Measurements from ENCODE around the gene COL16A1.

The COL16A1 gene

DNA sequence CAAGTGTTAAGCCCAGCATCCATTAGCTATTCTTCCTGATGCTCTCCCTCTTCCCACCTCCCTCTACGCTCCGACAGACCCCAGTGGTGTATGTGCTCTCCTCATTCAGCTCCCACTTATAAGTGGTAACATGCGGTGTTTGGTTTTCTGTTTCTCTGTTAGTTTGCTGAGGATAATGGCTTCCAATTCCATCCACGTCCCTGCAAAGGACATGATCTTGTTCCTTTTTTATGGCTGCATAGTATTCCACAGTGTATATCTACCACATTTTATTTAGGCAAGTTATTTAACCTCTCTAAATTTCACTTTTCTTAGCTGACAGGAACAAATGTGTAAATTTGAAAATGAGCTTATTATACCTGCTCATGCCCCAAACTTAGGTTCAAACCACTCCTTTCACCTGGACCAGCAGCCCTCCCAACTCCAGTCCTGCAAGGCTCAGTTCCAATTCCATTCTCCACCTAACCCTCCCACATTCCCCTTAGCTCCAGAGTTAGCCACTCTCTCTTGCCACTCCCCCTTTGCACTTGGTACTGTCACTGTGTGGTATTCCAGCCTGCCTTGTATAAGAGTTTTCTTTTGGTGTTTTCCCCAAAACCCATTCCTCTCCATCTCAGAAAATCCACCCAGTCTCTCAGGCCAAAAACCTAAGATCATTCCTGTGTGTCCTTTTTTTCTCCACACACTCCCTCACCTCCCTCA lies 57.4 kb downstream of the COL16A1 start:
- no peak for DNase-seq (ENCODE audit: low spot score)

GRCh38 chr1:31645274-31645568 lies 58.6 kb downstream of the COL16A1 start:
- no peak for DNase-seq (ENCODE audit: low spot score)

DNA sequence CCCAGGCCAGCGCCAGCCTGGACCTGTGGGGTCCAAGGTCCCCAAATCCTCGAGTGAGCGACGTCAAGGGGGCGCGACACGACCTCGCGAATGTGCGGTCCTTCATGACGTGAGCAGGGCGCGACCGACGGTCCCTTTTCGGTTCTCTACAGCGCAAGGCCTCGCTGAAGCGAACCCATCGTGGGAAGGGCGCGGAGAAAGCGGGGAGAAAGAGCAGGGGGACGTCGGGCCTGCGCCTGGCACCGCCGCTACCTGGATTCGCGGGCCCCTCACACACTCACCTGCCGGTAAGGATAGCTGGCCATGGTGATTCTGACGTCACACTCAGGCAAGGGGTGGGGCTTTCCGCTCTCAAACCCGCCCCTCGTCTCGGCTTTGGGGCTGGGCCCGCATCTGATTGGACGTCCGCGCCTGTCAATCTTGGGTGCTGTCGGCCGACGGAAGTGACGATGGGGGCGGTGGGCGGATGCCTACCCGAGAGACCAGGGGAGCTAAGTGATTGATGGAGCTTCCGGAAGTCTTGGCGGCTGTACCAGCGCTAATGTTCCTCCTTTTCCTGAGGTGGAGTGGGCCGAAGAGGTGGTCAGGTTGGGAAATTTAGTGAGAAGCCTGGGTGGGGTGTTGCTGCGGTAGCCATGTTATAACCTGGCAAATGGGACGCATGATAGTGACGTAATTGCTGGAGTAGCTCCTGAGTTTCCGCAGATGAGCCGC lies 59.1 kb downstream of the COL16A1 start, which contains the start of gene PEF1:
TSS of gene PEF1 (minus strand) at position 317 of the 714 bp plus-strand sequence. CDS start at position 305, 12 bp downstream.
- peak; percentile 99 for DNase-seq (ENCODE audit: low spot score)

GRCh38 chr1:31643976-31644559 lies 59.7 kb downstream of the COL16A1 start:
- peak; percentile 67 for DNase-seq (ENCODE audit: low spot score)

DNA sequence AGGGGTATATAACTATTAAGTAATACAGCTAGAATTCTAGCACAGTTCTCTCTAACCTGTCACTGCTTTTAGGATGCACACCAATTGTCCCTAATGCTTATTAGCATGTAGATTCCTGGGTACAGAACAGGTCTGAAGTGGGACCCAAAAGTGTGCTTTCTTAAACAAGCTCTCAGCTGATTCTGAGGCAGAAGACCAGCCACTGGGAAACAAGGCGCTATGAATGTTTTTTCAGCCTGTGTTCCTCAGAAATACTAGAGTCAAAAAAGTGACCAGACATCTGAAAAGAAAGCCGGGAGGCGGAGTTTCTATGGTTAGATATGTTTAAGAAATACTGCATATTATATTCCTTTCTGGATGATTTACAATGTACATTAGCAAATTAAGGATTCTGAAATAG lies 60.9 kb downstream of the COL16A1 start:
- DNase-seq (ENCODE audit: low spot score), result no peak

- no peak for DNase-seq (ENCODE audit: low spot score)
Observed at GRCh38 chr1:31642366-31642765, 61.5 kb downstream of the COL16A1 start.

- no peak for DNase-seq (ENCODE audit: low spot score)
Observed at GRCh38 chr1:31640964-31641363, 62.9 kb downstream of the COL16A1 start.

DNA sequence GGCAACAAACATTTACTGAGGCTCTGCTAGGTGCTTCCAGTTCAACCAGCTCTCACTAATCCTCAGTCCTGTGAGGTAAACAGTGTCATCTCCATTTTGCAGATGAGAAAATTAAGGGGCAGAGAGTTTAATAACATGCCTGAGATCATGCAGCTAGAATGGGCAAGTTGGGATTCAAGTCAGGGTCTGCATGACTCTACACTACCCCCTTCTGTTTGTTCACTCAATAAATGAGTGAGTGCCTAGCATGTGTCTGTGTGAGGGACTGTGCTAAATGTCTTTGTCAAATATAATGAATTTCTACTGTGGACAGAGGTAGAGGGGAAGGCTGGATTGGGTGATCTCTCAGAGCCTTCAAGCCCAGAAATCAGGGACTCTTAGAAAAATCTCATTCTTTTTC lies 63.6 kb downstream of the COL16A1 start:
- DNase-seq (ENCODE audit: low spot score), result no peak

- DNase-seq (ENCODE audit: low spot score), result no peak
Observed at GRCh38 chr1:31639543-31639942, 64.3 kb downstream of the COL16A1 start.

- no peak for DNase-seq (ENCODE audit: low spot score)
Observed at GRCh38 chr1:31637915-31638673, 65.7 kb downstream of the COL16A1 start.

DNA sequence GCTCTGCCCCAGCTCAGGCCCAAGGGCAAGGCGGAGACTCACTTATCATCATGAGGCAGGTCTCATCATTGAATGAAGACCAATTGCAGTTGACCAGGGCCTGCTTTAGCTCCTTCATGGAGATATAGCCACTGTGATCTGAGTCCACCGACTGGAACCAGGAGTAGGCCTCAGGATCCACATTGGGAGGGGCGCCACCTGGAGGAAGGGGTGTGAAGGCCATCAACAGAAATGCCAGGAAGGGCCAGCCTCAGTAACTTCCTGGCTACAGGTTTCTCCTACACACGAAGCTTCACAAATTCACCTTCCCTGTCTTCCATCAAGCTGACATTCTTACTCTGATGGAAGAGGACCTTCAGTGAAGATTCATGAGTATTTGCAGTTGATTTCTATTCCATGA lies 70.7 kb downstream of the COL16A1 start:
- DNase-seq (ENCODE audit: low spot score), result peak; percentile 13

DNA sequence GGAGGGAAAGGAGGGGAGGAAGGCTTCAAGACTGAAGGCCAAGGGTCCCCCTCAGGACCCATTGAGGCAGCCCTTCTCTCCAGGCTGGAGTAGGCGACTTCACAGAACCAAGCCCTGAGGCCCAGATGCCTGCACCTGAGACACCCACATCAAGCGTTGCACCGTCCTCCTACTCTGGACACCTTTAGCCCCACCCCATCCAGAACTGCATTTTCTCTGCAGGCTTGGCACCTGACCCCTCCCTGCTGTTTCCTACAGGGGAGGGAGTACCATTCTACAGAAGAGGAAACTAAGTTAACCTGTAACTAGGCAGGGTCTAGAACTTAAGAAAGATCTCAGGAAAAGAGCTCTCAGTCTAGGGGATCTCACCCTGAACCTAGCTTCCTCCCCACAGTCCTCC lies 71.2 kb downstream of the COL16A1 start:
- no peak for DNase-seq (ENCODE audit: low spot score)

- DNase-seq (ENCODE audit: low spot score), result no peak
Observed at GRCh38 chr1:31628931-31629556, 74.8 kb downstream of the COL16A1 start.

DNA sequence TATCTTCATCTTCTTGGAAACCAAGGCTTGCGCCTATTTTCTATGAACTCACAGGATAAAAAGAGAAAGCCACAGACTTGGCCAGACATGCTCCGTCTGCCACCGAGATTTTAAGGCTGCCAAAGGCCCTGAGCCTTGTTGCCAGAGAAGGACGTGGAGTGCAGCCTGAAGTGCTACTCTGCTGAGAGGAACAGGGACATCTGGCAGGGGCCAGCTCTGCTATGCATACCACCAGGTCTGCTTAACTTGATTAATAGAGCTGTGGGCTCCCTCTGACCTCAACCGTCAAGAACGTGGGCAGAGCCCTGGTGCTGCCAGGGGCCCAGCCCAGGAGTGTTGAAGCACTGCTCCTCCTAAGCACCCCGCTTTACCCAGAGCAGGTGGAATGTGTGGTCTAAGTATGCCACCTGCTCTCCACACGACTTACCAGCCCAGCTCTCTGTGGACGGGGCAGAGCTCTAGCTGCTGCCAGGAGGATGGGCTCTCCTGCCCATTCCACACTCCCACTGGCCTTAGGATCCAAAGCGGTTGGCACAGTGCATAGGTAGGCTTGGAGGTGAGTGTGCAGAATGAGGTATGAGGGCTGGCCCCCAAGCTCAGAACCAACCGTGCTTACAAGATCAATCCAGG lies 75.8 kb downstream of the COL16A1 start:
- DNase-seq (ENCODE audit: low spot score), result no peak

GRCh38 chr1:31627301-31627929 lies 76.4 kb downstream of the COL16A1 start:
- no peak for DNase-seq (ENCODE audit: low spot score)

DNA sequence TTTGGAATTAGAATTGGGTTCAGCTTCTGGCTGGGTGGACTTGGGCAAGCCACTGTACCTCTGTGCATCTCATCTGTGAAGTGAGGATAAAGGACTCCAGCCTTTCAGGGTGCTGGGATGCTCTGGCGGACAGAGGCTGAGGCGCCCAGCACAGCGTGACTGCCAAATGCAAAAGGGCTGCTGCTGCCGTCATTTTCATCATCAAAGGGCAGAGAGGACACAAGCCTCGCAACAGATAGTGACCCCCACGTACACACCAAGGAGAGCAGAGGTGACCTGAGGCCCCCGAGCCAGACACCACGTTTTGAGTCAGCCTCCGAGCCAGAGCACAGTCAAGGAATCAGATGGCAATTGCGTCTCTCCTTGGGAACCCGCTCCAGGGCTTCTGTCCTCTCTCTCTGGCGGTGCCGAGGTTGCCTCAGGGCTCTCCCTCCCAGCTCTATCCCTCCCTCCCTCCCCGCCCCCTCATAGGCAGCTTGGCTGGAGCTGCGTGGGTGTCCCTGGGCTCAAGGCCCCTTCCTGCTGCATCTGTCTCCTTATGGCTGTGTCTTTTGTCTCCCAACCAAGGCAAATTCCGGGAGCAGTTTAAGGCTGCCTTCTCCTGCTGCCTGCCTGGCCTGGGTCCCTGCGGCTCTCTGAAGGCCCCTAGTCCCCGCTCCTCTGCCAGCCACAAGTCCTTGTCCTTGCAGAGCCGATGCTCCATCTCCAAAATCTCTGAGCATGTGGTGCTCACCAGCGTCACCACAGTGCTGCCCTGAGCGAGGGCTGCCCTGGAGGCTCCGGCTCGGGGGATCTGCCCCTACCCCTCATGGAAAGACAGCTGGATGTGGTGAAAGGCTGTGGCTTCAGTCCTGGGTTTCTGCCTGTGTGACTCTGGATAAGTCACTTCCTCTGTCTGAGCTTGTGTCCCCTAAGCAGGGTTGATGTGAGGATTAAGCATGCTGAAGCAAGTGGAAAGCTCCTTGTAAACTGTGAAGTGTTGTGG lies 77.3 kb downstream of the COL16A1 start:
- DNase-seq (ENCODE audit: low spot score), result no peak

DNA sequence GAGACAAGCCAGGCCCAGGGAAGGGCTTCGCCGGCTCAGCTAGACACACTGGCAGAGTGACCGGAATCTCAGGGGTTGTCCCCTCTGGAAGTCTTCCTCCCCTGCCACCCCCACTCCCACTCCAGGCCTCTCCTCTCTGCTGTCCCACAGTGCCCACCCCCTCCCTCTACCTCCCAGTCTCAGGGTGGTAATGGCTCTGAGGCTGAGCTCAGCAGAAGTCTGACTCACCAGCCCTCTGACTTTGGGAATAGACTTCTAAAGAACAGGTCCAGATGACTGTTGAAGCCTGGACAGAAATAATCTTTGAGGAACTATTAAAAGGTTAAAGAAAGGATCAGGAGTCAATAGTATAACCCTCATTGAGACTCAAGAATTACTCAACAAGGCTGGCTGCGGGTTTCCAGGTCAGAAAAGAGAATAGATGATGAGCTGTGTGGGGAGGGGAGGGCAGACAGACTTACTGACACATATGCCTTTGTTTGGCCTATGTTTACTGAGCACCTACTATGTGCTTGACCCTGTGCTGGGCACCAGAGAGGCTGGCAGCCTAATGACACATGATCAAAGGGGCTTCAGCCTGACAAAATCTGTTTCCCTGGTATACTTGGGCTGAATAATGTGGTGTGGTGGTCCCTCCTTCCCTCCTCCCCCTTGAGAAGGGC lies 78.1 kb downstream of the COL16A1 start:
- DNase-seq (ENCODE audit: low spot score), result no peak

DNA sequence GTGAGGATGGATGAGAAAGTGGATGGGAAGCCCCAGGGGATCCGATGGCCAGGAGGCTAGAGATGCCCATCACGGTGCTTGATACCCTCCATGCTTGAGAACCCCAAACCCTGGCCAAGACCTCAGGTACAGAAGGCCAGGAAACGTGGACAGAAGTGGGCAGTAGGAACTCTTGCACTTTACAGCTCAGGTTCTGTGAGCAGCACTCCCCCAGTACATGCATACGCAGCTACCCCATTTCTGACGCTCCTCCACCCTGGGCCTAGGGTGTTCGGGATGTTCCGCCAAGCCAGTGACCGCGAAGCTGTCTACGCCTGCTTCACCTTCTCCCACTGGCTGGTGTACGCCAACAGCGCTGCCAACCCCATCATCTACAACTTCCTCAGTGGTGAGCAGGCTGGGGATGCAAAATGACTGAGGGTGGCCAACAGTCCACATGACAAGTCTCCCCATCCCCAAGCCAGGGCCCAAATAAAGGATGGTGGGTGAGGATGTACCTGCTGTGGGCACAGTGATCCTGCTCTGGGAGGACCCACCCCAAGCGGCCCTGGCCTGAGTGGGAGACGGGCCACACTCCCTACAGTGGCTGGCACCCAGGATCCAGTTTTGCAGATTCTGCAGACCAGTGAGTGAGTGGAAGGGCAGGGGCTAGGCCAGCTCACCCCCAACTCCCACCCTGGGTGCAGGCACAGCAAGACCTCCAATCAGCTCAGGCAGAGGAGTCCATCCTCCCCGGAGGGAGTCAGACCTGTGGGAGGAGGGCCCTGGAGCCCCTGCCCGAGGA lies 78.9 kb downstream of the COL16A1 start:
- DNase-seq (ENCODE audit: low spot score), result no peak

- DNase-seq (ENCODE audit: low spot score), result no peak
Observed at GRCh38 chr1:31624309-31624708, 79.5 kb downstream of the COL16A1 start.
